Pulmonary artery endothelial cell (primary cell): Measurements from ENCODE around the gene CMIP. TPM values are rescaled to one million over a fixed set of nuclear protein-coding genes. Genes with fewer than 3 reads are reported as not detected.
"Not testable (repeated sequence)": the region's sequence is repeated elsewhere in the genome, so short reads cannot be mapped to it uniquely, and the experiment has no call there.

Experiments used
- DNase-seq: peaks from one replicate; pipeline ENCODE4 v3.0.0-alpha.2; 2011; ENCODE audit warnings: low read depth, low spot score
- total RNA-seq: library from RNA; depleted of rRNA; stranded (reverse); fragments of >200 nt; gene quantifications from 2 replicates; pipeline ENCODE4 v1.2.3, GENCODE V29; 2014

CMIP gene
- total RNA-seq, 1 donor from 2014 or later: 30.1 TPM

DNA sequence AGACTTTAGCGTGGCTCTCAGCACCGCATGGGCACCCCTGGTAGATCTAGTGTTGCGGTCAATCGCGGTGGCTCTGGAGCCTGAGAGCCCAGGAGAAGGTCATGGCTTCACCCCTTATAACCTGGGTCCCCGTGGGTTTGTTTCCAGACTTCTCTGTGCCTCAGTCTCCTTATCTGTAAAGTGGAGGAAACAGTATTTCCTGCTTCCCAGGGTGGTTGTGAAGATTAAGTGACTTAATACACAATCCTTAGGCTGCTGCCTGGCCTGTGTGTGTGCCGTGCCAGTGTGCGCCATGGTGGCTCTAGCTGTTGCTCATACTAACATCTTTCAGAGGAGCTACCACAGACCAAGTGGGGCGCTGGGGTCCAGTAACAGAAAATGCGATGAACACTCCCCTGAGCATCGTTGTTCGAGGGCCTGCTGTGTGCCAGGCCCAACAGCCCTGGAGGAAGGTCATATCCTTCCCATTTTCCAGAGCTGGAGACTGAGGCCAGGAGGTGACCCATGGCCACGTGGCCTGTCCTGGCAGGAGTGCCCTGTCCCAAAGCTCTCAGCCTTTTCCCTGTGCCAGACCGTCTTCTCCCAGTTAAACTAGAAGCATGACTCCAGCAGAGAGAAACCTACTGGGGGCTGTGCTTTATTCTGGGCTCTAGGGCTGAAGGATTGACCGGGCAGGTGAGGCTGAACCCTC, 70.1 kb downstream of the CMIP start:
- DNase-seq: no peak

DNA sequence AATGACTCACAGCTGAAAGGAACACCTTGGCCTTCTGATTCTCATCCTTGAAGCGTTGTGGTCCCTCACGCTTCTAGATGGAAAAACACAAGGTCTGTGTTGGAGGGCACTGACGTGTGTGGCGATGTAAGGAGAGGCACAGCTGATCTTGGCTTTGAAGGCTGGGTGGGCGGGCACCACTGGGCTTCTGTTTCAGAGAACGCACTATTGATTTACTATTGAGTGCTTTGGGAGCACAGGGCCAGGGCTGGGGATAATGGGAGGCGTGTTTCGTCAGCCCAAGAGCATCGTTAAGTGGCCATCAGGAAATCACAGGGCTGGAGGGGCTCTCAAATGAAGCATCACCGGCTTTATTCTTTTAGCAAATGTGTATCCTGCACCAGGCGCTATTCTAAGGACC, 70.7 kb downstream of the CMIP start:
- no peak for DNase-seq

DNA sequence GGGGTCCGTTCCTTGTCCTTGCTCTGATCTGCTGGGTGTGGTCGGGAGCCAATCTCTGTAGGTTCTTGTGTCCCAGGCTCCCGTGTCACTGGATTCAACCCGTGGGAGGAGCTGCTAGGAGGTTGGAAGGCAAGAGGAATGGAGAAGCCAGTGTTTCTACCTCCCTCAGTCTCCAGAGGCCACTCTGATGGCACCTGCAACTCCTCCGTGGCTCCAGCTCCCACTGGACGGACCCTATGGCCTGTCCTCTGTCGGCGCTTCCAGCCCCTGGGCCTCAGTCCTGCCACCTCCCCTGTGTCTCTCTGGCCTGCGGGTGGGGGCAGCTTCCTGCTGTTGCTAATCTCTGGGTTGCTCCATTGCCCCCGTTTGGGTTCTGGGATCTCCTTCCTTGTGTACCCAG, 71.1 kb downstream of the CMIP start:
- no peak for DNase-seq

DNA sequence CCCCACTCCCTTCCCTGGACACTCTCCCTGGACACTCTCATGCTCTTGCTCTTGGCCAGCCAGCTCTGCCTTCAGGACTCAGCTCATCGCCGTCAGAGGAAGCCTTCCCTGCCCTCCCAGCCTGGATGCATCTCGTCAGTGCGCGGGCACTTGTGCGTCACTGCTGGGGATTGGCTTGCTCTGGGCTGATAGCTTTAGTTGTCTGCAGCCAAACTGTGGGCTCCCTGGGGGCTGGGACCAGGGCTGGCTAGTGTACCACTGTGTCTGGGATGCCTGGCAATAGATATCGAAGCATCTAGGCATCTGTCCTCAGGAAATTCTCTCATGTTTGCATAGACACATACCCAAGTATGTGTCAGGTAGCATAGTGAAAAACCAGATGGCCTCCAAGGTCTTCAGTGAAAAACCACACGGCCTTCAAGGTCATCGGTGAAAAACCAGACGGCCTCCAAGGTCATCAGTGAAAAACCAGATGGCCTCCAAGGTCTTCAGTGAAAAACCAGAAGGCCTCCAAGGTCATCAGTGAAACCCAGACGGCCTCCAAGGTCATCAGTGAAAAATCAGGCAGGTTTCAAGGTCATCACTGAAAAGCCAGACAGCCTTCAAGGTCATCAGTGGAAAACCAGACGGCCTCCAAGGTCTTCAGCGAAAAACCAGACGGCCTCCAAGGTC, 72.0 kb downstream of the CMIP start:
- no peak for DNase-seq

DNA sequence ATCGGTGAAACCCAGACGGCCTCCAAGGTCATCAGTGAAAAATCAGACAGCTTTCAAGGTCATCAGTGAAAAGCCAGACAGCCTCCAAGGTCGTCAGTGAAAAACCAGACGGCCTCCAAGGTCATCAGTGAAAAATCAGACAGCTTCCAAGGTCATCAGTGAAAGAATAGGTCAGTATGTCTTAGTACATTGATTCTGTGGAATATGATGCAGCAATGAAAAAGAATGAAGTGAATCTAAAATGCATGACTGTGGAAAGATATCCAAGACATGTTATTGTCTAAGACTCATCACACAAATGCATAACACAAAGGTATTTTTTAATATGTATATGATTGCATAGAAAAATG, 72.5 kb downstream of the CMIP start:
- DNase-seq: no peak

DNA sequence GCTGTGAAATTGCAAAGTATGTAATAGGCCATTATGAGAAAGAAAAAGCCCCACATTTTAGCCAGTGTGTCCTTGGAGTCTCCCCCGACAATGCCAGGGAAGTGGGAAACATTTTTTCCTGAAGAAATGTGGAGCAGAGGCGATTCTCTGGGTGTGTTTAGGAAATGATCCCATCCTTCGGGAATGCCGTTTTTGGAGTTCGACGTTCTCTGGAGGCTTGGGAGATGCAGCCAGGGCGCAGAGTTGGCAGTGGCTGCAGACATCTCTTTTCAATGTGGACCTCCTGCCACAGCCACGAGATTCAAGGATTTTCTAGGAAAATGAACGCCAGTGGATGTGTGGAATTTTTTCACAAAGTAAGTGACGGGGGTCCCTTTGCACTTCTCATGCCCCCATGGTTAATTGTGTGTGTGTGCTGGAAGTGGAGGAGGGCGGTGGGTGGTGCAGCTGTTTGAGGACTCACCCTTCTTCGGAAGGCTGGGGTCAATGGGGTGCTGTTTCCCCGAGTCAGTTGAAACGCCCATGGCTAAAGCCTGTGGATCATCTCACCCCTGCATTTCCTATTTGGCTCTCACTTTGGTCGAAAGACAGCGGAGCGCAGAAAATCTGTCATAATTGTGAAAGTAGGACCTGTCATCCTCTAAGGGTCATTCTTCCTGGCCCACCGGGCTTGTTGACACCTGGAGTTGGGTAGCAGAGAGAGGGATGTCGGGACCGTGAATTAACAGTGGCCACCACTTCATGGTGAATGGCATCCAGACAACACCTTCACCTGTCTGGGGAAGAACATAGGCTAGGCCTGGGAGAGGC, 73.2 kb downstream of the CMIP start:
- DNase-seq: peak; percentile 76

DNA sequence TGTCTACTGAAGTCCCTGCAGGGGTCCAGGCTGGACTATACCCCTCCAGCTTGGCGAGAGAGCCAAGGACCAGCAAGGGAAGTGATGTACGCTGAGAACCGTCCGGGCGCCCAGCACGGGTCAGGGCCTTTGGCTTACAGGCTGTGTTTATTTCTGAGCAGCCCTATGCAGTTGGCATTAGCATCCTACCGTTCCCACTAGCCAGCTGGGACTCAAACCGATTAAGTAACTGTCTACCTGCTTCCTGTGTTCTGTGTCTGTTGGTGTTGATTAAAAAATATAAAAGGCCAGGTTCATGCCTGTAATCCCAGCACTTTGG, 73.8 kb downstream of the CMIP start:
- peak; percentile 72 for DNase-seq

DNA sequence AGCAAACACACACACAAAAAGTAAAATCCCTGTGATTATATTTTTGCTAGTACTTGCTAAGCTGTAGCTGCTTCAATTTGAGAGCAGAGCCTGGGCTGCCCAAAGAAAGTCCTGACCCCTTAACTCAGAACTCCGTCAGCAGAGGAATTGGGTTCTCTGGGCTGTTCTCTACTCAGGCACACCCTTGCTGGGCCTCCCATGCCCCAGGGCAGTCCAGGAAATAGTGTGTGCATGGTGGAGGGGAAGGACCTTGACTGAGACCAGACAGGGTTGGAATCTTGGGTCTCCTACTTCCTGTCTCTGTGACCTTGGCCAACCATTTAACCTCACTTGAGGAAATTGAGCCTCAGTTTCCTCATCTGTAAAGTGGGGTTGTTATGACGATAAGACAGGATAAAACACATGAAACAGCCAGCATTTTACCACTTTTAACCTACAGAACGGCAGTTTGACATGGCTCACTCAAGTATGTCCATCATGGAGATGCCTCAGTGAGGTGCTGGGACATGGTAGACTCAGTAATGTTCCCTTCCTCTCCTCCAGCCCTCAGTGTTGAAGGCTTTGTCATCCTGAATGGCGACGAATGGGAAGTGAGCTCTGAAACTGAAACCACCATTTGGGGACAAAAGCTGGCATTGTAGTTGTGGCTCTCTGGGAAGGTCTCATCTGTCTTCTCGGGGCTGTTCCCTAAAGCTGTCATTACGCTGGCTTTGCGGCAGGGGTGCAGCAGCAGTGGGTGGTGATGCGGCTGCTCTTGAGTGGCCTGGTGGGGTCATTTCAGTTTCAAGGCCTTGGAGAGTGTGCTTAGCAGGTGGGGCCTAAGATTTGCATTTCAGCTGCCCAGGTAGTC, 74.9 kb downstream of the CMIP start:
- DNase-seq: no peak

DNA sequence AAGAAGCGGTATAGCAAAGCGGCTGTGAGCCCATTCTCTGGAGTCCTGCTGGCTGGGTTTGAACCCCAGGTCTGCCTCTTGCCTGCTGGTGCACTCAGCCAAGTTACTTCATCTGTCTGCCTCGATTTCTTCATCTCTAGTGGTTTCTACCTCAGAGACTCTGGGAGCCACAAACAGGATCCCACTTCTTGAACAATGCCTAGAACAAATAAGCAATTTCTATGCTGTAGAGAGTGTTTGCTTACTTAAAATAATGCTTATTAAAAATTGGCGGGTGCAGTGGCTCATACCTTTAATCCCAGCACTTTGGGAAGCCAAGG, 75.5 kb downstream of the CMIP start:
- DNase-seq: no peak

DNA sequence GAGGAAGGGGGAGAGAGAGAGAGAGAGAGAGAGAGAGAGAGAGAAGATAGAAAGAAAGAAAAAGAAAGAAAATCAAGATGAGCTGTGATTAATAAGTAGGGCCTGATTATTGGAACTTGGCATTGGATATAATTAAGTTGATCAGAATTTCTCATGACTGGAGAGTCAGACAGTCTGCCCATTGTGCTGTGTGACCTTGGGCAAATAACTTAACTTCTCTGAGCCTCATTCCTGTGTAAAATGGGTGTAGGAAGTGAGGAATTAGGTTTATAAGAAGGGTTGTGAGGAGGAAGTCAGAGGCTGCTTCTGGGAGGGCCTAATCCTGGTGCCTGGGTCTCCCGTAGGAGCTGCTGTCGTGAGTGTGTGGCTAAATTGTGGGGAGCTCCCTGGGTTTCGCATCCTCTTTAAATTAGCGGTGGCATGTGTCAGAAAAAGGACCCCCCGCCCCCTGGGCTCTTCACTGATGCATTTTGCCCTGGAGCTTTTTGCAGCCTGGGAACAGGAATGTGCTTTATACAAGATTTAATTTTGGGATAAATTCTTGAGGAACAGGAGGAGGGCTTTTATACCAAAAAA, 76.0 kb downstream of the CMIP start:
- DNase-seq: no peak

DNA sequence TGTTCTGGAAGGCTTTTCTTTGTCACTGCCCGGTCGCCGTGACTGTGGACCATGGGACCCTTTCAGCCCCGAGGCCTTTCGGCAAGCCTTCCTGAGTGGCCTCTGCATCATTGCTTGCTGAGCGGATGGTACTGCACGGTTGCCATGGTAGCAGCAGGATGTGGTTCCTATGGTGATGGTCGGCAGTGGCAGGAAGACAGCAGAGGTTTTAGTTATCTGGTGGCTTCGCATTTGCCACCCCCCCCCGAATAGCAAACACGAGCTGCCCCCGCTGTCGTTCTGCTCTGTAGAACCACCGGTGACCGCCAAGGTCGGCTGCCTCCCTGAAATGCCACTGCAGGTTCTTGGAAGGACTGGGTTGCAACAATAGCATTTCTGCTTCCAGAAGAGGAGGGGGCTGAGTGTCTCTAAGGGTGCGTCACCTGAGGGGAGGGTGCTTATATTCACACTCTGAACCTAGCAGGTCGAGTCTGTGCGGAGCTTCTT, 76.6 kb downstream of the CMIP start:
- no peak for DNase-seq

DNA sequence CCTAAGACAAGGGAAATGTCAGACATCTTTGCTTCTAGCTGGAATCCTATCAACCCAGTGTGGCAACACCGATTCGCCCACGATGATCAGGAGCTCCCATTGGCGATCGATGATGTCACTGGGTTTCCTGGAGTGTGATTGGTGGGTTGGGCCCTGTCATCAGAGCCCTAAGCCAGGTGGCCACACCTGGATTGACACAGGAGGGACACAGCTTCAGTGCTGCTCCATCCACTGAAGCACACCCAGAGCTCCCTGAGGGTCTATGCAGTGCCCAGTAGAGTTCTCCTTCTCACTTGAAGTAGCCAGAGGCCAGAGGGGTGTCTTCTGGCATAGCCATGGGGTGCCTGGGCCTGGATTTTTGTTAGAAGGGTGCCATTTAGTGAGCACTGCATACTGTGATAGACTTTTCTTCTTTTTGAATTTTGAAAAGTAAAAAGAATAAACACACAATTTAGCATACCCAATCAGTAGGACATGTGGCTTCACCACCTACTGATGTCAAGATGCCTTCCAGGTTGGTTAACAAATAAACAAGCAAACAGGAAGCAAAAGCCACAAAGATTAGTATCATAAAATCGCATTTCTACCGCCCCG, 77.6 kb downstream of the CMIP start:
- DNase-seq: no peak

DNA sequence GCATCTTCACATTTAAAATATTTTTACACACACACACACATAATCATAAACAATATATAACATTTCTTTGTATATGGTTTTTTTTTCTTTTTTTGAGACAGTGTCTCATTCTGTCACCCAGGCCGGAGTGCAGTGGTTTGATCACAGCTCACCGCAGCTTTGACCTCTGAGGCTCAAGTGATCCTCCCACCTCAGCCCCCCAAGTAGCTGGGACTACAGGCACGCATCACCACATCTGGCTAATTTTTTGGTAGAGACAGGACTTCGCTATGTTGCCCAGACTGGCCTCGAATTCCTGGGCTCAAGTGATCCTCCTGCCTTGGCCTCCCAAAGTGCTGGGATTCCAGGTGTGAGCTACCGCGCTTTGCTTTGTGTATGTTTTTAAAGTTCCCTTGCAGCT, 78.2 kb downstream of the CMIP start:
- DNase-seq: not testable (repeated sequence)

DNA sequence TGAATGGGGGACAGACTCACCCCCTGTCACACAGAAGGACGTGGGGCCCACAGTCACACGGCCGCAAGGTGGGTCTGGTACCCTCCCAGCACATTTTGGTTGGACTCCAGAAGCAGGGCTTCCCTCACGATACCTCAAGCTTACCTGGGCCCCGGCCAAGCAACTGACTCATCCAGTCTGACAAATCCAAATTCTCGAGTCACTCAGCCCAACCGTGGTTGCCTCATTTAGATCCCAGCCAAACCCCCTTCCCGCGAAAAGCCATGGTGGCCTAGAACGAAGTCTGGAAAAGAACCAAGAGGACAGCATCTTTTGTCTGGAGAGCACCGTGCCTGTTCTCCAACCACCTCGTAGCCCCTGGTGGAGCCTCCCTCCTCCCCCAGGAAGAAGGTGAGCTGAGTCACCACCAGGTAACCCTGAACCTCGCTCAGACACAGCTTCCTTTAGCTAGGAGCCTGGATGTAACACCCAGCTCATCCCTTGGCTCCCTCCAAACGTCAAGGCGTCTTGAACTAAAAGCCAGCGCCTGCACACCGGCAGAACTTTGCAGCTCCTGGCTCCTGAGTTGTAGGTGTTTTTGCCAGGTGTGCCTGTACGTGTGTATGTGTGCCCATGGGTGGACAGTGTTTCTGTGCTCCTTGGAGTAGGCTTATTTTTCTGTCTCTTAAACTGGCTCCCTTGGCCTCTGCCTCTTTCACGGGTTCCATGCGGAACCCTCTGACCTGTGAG, 78.9 kb downstream of the CMIP start:
- no peak for DNase-seq

DNA sequence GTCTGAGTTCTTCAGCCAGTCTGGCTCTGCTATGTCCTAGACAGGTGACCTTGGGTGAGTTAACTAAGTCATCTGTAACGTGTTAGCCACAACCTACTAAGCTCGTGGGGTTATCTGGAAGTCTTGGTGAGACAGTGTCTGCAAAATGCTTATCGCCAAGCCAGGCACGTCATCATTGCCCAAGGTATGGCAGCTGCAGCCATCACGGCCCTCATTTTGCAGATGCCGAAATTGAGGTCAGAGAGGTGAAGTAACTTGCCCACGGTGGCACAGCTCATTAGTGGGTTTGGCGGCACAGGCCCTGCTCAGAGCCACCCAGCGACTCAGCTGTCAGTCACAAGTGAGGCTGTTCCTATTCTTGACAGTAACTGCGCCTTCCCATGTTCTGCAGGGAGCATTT, 79.8 kb downstream of the CMIP start:
- DNase-seq: no peak

DNA sequence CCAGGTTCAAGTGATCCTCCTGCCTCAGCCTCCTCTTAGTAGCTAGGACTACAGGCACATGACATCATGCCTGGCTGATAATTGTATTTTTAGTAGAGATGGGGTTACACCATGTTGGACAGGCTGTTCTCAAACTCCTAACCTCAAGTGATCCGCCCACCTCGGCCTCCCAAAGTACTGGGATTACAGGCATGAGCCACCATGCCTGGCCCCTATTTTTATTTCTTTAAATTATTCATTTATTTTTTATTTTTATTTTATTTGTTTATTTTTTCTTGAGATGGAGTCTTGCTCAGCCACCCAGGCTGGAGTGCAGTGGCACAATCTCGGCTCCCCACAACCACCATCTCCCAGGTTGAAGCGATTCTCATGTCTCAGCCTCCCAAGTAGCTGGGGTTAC, 80.3 kb downstream of the CMIP start:
- DNase-seq: not testable (repeated sequence)

DNA sequence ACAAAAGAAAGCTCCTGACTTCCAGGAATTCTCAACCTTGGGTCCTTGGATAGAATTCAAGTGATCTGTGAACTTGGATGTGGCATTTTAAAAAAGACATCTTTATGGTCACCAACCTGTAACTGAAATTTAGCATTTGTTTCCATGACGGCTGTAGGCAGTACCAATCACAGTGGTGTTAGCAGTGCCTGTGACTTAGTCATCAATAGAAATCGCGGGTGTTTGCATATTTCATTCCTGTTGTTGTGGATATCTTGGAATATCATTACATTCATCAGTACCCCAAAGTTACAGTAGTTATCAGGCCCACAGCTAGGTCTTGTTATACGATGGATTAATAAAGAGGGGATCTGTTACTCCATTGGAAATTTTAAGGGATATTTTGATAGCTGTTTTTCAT, 81.6 kb downstream of the CMIP start:
- no peak for DNase-seq

DNA sequence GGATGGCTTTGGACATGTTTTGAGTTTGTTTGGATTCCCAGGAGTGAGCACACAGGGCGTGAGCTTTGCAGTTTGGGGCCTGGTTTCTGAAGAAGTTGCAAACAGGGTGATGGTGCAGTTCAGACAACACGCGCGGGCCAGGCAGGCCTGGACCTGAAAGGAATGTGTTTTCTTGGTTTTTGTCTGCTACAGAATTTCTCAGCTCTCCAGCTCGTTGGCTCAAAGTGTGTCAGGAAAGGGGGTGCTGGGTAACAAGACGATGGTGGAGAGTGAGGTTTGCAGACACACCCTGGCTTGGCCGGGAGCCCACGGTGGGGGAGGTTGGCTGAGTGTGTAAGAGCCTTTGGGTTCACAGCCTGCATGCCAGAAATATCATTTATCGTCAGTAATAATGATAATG, 82.3 kb downstream of the CMIP start:
- DNase-seq: no peak

DNA sequence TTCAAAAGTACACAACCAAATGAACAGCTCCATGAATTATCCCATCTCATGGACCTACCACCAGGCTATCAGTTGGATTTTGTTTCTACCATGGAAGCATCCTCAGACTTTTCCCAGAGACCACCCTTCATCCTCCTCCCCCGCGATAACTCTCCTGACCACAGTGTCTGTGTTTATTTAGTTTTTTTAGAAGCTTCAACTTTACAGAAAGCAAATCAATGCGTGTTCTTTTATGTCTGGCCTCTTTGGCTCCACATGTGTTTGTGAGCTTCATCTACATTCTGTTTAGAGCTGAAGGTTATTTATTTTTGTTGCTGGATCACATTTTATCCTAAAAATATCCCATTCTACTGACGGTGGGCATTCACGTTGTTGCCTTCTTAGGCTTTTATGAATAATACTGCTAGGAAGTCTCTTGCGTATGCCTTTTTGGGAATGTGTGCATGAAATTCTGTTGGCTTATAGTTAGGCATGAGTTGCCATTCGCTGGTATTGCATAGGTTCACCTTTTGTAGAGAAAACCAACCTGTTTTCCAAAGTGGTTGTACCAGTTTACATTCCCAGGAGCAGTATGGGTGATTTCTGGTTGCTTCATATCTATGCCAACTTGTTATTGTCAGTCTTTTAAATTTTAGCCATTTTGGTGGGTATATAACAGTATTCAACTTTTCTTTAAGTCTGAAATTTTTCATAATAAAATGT, 83.0 kb downstream of the CMIP start:
- DNase-seq: no peak

DNA sequence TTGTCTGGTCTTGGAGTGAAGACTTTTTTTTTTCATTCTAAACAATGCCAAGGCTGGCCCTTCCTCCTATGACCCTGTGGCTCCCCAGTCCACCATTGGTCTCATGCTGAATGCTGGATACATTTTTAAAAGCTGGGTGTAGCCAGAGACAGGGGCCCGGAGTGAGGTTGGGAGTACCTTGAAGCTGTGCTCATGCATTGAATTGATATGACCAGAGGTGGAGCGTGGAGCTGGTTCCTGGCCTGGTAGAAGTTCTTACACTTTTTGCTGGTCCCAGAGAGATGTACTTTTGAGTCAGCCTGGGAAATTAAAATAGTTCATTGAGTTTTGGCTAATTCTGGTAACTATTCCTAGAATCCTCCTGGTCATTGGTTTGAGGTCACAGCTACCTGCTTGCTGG, 83.6 kb downstream of the CMIP start:
- DNase-seq: no peak
